WTC11 (cell line): ENCODE results near the gene AMER2. TPM values are rescaled to one million over a fixed set of nuclear protein-coding genes. Genes with fewer than 3 reads are reported as not detected.

Source experiments
- ATAC-seq: fragments of 200-7000 bp; cut with Tn5 transposase; 2 replicates; pipeline ENCODE4 v1.10.0; 2021; ENCODE audit warnings: mild to moderate bottlenecking, moderate library complexity
- CTCF ChIA-PET: fragments of 300-600 bp; sonication (Branson Sonifier 250); formaldehyde crosslinking; loops from one replicate; lab custom pipeline; 2021; ENCODE audit warnings: antibody characterized with exemption; lab: Charles Lee
- POLR2A ChIA-PET: fragments of 350-600 bp; sonication (Branson Sonifier 250); formaldehyde crosslinking; loops from one replicate; lab custom pipeline; 2021; ENCODE audit warnings: antibody characterized with exemption; lab: Charles Lee
- DNase-seq: peaks from one replicate; pipeline ENCODE4 v3.0.0; 2021; ENCODE audit warnings: low spot score
- H3K27ac Mint-ChIP-seq: 2 replicates; pipeline ENCODE4 v1.8.0; 2021; ENCODE audit warnings: mixed read lengths
- H3K27me3 Mint-ChIP-seq: 2 replicates; pipeline ENCODE4 v1.8.0; 2021; ENCODE audit warnings: low read depth, mild to moderate bottlenecking, moderate library complexity, mixed read lengths
- H3K36me3 Mint-ChIP-seq: 2 replicates; pipeline ENCODE4 v1.8.0; 2021; ENCODE audit warnings: mixed read lengths
- H3K4me1 Mint-ChIP-seq: 2 replicates; pipeline ENCODE4 v1.8.0; 2022; ENCODE audit warnings: mixed read lengths
- H3K4me3 Mint-ChIP-seq: 2 replicates; pipeline ENCODE4 v1.8.0; 2021; ENCODE audit warnings: mild to moderate bottlenecking, moderate library complexity, mixed read lengths
- H3K9me3 Mint-ChIP-seq: 2 replicates; pipeline ENCODE4 v1.8.0; 2021; ENCODE audit warnings: mixed read lengths
- ATF2 ChIP-seq: sonication (generic); formaldehyde crosslinking; IDR thresholded peaks from 2 replicates; pipeline ENCODE4 v1.8.1; 2022; ENCODE audit warnings: low read depth, missing genetic modification reagents, borderline replicate concordance
- CREB1 ChIP-seq: sonication (generic); formaldehyde crosslinking; IDR thresholded peaks from 2 replicates; pipeline ENCODE4 v1.8.0; 2023; ENCODE audit warnings: mild to moderate bottlenecking, missing genetic modification reagents
- FOXK1 ChIP-seq: sonication (generic); formaldehyde crosslinking; IDR thresholded peaks from 2 replicates; pipeline ENCODE4 v1.8.0; 2022; ENCODE audit warnings: mild to moderate bottlenecking, moderate library complexity, missing genetic modification reagents
- GTF2I ChIP-seq: fragments of 250-450 bp; sonication (Bioruptor Pico); conservative IDR thresholded peaks from 2 replicates; pipeline ENCODE4 v1.4.0; 2021; ENCODE audit warnings: mild to moderate bottlenecking
- IRF2 ChIP-seq: sonication (generic); formaldehyde crosslinking; IDR thresholded peaks from 2 replicates; pipeline ENCODE4 v1.8.0; 2022; ENCODE audit warnings: low read depth, missing genetic modification reagents, borderline replicate concordance
- JUN ChIP-seq: sonication (generic); formaldehyde crosslinking; IDR thresholded peaks from 2 replicates; pipeline ENCODE4 v1.8.0; 2023; ENCODE audit warnings: mild to moderate bottlenecking, missing genetic modification reagents
- KAT7 ChIP-seq: sonication (generic); formaldehyde crosslinking; IDR thresholded peaks from 2 replicates; pipeline ENCODE4 v1.8.1; 2023; ENCODE audit warnings: missing genetic modification reagents, mild to moderate bottlenecking, borderline replicate concordance
- RELA ChIP-seq: sonication (generic); formaldehyde crosslinking; IDR thresholded peaks from 2 replicates; pipeline ENCODE4 v1.8.1; 2022; ENCODE audit warnings: missing genetic modification reagents, mild to moderate bottlenecking, borderline replicate concordance
- SMAD3 ChIP-seq: sonication (generic); formaldehyde crosslinking; IDR thresholded peaks from 2 replicates; pipeline ENCODE4 v1.8.0; 2022; ENCODE audit warnings: missing genetic modification reagents, mild to moderate bottlenecking, borderline replicate concordance
- SOX15 ChIP-seq: fragments of 250-450 bp; sonication (Bioruptor Pico); IDR thresholded peaks from 2 replicates; pipeline ENCODE4 v1.9.0; 2021; ENCODE audit warnings: mild to moderate bottlenecking
- TCF7 ChIP-seq: sonication (generic); formaldehyde crosslinking; IDR thresholded peaks from 2 replicates; pipeline ENCODE4 v1.8.0; 2022; ENCODE audit warnings: mild to moderate bottlenecking, low read depth, missing genetic modification reagents, moderate library complexity
- ZMAT4 ChIP-seq: fragments of 250-450 bp; sonication (Bioruptor Pico); IDR thresholded peaks from 2 replicates; pipeline ENCODE4 v1.9.0; 2021; ENCODE audit warnings: mild to moderate bottlenecking
- ZNF121 ChIP-seq: sonication (generic); formaldehyde crosslinking; IDR thresholded peaks from 2 replicates; pipeline ENCODE4 v1.8.0; 2023; ENCODE audit warnings: missing genetic modification reagents
- ZNF317 ChIP-seq: sonication (generic); formaldehyde crosslinking; IDR thresholded peaks from 2 replicates; pipeline ENCODE4 v1.8.1; 2023; ENCODE audit warnings: low read depth, mild to moderate bottlenecking, moderate library complexity, missing genetic modification reagents, borderline replicate concordance
- total RNA-seq: library from RNA; stranded (reverse); gene quantifications from 3 replicates; pipeline ENCODE4 v1.2.3, GENCODE V29; 2021
- TF ChIP-seq, protein P1 (sequence below): sonication (generic); formaldehyde crosslinking; IDR thresholded peaks from 2 replicates; pipeline ENCODE4 v1.8.0; 2023; ENCODE audit warnings: missing genetic modification reagents, mild to moderate bottlenecking, borderline replicate concordance
- TF ChIP-seq, protein P2 (sequence below): sonication (generic); formaldehyde crosslinking; IDR thresholded peaks from 2 replicates; pipeline ENCODE4 v1.8.0; 2023; ENCODE audit warnings: mild to moderate bottlenecking, missing genetic modification reagents
- TF ChIP-seq, protein P3 (sequence below): sonication (generic); formaldehyde crosslinking; IDR thresholded peaks from 2 replicates; pipeline ENCODE4 v1.8.1; 2022; ENCODE audit warnings: mild to moderate bottlenecking, missing genetic modification reagents, moderate library complexity, borderline replicate concordance

AMER2 gene
- total RNA-seq, 1 experiment from 2014 or later = 0.48 TPM

- peaks cover 14% of the 10 kb centered on the region for H3K27me3 Mint-ChIP-seq
- H3K4me3 Mint-ChIP-seq = no peak overlapping the region
- no peak for DNase-seq
- peaks cover 18% of the 10 kb centered on the region for H3K9me3 Mint-ChIP-seq
- ChIA-PET CTCF (no interaction called here), POLR2A (no interaction called here)
- no peak for ATAC-seq
- TF ChIP-seq, protein P1, sequence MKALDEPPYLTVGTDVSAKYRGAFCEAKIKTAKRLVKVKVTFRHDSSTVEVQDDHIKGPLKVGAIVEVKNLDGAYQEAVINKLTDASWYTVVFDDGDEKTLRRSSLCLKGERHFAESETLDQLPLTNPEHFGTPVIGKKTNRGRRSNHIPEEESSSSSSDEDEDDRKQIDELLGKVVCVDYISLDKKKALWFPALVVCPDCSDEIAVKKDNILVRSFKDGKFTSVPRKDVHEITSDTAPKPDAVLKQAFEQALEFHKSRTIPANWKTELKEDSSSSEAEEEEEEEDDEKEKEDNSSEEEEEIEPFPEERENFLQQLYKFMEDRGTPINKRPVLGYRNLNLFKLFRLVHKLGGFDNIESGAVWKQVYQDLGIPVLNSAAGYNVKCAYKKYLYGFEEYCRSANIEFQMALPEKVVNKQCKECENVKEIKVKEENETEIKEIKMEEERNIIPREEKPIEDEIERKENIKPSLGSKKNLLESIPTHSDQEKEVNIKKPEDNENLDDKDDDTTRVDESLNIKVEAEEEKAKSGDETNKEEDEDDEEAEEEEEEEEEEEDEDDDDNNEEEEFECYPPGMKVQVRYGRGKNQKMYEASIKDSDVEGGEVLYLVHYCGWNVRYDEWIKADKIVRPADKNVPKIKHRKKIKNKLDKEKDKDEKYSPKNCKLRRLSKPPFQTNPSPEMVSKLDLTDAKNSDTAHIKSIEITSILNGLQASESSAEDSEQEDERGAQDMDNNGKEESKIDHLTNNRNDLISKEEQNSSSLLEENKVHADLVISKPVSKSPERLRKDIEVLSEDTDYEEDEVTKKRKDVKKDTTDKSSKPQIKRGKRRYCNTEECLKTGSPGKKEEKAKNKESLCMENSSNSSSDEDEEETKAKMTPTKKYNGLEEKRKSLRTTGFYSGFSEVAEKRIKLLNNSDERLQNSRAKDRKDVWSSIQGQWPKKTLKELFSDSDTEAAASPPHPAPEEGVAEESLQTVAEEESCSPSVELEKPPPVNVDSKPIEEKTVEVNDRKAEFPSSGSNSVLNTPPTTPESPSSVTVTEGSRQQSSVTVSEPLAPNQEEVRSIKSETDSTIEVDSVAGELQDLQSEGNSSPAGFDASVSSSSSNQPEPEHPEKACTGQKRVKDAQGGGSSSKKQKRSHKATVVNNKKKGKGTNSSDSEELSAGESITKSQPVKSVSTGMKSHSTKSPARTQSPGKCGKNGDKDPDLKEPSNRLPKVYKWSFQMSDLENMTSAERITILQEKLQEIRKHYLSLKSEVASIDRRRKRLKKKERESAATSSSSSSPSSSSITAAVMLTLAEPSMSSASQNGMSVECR = no peak
- TF ChIP-seq ZMAT4 (CRISPR knock-in tag) = no peak
- TF ChIP-seq SOX15 (CRISPR knock-in tag) = no peak
- no peak for TF ChIP-seq CREB1 (CRISPR knock-in tag)
- TF ChIP-seq IRF2 = no peak
- TF ChIP-seq SMAD3 (CRISPR knock-in tag) = no peak
- TF ChIP-seq ZNF121 (CRISPR knock-in tag) = no peak
- TF ChIP-seq KAT7 (CRISPR knock-in tag) = no peak
- no peak for TF ChIP-seq FOXK1 (CRISPR knock-in tag)
- no peak for TF ChIP-seq TCF7 (CRISPR knock-in tag)
- peaks cover 35% of the 10 kb centered on the region for H3K4me1 Mint-ChIP-seq
- no peak overlapping the region for H3K27ac Mint-ChIP-seq
- peaks cover 14% of the 10 kb centered on the region for H3K36me3 Mint-ChIP-seq
Observed at GRCh38 chr13:25147638-25148401, 24.3 kb downstream of the AMER2 start.

- H3K27ac Mint-ChIP-seq = no peak overlapping the region
- CTCF ChIA-PET = no interaction called here
- H3K36me3 Mint-ChIP-seq = peaks cover 9% of the 10 kb centered on the region
- POLR2A ChIA-PET = no interaction called here
- H3K9me3 Mint-ChIP-seq = peaks cover 22% of the 10 kb centered on the region
- H3K4me1 Mint-ChIP-seq = peaks cover 15% of the 10 kb centered on the region
- H3K4me3 Mint-ChIP-seq = no peak overlapping the region
- H3K27me3 Mint-ChIP-seq = peaks cover 8% of the 10 kb centered on the region
- ATAC-seq (no peak), DNase-seq (no peak)
- TF ChIP-seq, protein P2, sequence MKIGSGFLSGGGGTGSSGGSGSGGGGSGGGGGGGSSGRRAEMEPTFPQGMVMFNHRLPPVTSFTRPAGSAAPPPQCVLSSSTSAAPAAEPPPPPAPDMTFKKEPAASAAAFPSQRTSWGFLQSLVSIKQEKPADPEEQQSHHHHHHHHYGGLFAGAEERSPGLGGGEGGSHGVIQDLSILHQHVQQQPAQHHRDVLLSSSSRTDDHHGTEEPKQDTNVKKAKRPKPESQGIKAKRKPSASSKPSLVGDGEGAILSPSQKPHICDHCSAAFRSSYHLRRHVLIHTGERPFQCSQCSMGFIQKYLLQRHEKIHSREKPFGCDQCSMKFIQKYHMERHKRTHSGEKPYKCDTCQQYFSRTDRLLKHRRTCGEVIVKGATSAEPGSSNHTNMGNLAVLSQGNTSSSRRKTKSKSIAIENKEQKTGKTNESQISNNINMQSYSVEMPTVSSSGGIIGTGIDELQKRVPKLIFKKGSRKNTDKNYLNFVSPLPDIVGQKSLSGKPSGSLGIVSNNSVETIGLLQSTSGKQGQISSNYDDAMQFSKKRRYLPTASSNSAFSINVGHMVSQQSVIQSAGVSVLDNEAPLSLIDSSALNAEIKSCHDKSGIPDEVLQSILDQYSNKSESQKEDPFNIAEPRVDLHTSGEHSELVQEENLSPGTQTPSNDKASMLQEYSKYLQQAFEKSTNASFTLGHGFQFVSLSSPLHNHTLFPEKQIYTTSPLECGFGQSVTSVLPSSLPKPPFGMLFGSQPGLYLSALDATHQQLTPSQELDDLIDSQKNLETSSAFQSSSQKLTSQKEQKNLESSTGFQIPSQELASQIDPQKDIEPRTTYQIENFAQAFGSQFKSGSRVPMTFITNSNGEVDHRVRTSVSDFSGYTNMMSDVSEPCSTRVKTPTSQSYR (CRISPR knock-in tag) = no peak
- TF ChIP-seq ATF2 (CRISPR knock-in tag) (no peak), IRF2 (no peak), GTF2I (CRISPR knock-in tag) (no peak), ZNF317 (CRISPR knock-in tag) (no peak), JUN (CRISPR knock-in tag) (no peak), RELA (no peak)
- TF ChIP-seq, protein P1 = no peak
- TF ChIP-seq, protein P3, sequence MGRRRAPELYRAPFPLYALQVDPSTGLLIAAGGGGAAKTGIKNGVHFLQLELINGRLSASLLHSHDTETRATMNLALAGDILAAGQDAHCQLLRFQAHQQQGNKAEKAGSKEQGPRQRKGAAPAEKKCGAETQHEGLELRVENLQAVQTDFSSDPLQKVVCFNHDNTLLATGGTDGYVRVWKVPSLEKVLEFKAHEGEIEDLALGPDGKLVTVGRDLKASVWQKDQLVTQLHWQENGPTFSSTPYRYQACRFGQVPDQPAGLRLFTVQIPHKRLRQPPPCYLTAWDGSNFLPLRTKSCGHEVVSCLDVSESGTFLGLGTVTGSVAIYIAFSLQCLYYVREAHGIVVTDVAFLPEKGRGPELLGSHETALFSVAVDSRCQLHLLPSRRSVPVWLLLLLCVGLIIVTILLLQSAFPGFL (CRISPR knock-in tag) = no peak
Observed at GRCh38 chr13:25143706-25144105, 28.4 kb downstream of the AMER2 start.
